Activated CD8-positive, alpha-beta memory T cell treated with anti-CD3 and anti-CD28 coated beads for 4 hours (primary cell): ENCODE results near the gene TNNI3K.

Experiments
- DNase-seq, 2 donors: peaks; one replicate each; pipeline ENCODE4 v3.0.0-alpha.2; 2020; ENCODE audit warnings: low read depth in 2 of 2

TNNI3K gene

GRCh38 chr1:74280642-74281396, 45.6 kb downstream of the TNNI3K start:
- DNase-seq, result no peak

- no peak for DNase-seq
Measured at GRCh38 chr1:74286414-74286813, 51.2 kb downstream of the TNNI3K start.

GRCh38 chr1:74314438-74314837, 79.3 kb downstream of the TNNI3K start:
- DNase-seq, result no peak

- no peak for DNase-seq
Measured at GRCh38 chr1:74316302-74316701, 81.1 kb downstream of the TNNI3K start.

GRCh38 chr1:74317663-74318062, 82.5 kb downstream of the TNNI3K start:
- no peak for DNase-seq

- no peak for DNase-seq
Measured at GRCh38 chr1:74323937-74324473, 88.8 kb downstream of the TNNI3K start.

- DNase-seq, result no peak
Measured at GRCh38 chr1:74324684-74325448, 89.7 kb downstream of the TNNI3K start.

GRCh38 chr1:74328851-74329250, 93.7 kb downstream of the TNNI3K start:
- DNase-seq, result no peak

- no peak for DNase-seq
Measured at GRCh38 chr1:74333244-74333643, 98.1 kb downstream of the TNNI3K start.

GRCh38 chr1:74334147-74334546, 99.0 kb downstream of the TNNI3K start:
- DNase-seq, result no peak

GRCh38 chr1:74340656-74341055, 105.5 kb downstream of the TNNI3K start:
- DNase-seq, result no peak

- DNase-seq, result no peak
Measured at GRCh38 chr1:74341702-74342339, 106.6 kb downstream of the TNNI3K start.

GRCh38 chr1:74343216-74343615, 108.0 kb downstream of the TNNI3K start:
- no peak for DNase-seq

GRCh38 chr1:74344387-74344786, 109.2 kb downstream of the TNNI3K start:
- DNase-seq, result no peak

GRCh38 chr1:74356493-74356892, 121.3 kb downstream of the TNNI3K start:
- no peak for DNase-seq

- DNase-seq, result no peak
Measured at GRCh38 chr1:74357150-74357549, 122.0 kb downstream of the TNNI3K start.

- no peak for DNase-seq
Measured at GRCh38 chr1:74357756-74358155, 122.6 kb downstream of the TNNI3K start.

GRCh38 chr1:74362691-74363090, 127.5 kb downstream of the TNNI3K start:
- no peak for DNase-seq

GRCh38 chr1:74363220-74363619, 128.0 kb downstream of the TNNI3K start:
- no peak for DNase-seq

GRCh38 chr1:74367175-74367813, 132.1 kb downstream of the TNNI3K start:
- no peak for DNase-seq

- DNase-seq, result no peak
Measured at GRCh38 chr1:74368335-74368734, 133.1 kb downstream of the TNNI3K start.

- DNase-seq, result no peak
Measured at GRCh38 chr1:74375376-74375775, 140.2 kb downstream of the TNNI3K start.
